Panc1 (cell line): ENCODE measurements around the gene ISG15. TPM values are rescaled to one million over a fixed set of nuclear protein-coding genes. Genes with fewer than 3 reads are reported as not detected.

Experiments
- ATAC-seq: fragments of 200-7000 bp; cut with Tn5 transposase; 2 replicates; pipeline ENCODE4 v1.9.1; 2020; ENCODE audit warnings: mild to moderate bottlenecking, moderate library complexity
- BruUV-seq: library from RNA; stranded (reverse); fragments of 400-500 nt; replicated peaks from 2 replicates; lab custom pipeline; 2021; lab: Mats Ljungman, UMichigan
- CTCF ChIA-PET: fragments of 300-600 bp; sonication (Branson Sonifier 250); formaldehyde crosslinking; loops from one replicate; lab custom pipeline; 2022; ENCODE audit warnings: antibody characterized with exemption; lab: Charles Lee
- POLR2A ChIA-PET: fragments of 300-600 bp; sonication (Branson Sonifier 250); formaldehyde crosslinking; loops from one replicate; lab custom pipeline; 2022; ENCODE audit warnings: antibody characterized with exemption; lab: Charles Lee
- DNase-seq: peaks from one replicate; pipeline ENCODE4 v3.0.0-alpha.2; 2010; ENCODE audit warnings: low read depth, low spot score
- H3K27ac ChIP-seq: 2 replicates; pipeline ENCODE4 v1.5.1; 2011; ENCODE audit warnings: mild to moderate bottlenecking, low read length, inconsistent platforms
- H3K27me3 ChIP-seq: fragments of 200-500 bp; sonication (Bioruptor generic); 2 replicates; pipeline ENCODE4 v1.6.0; 2014; ENCODE audit warnings: low read length, inconsistent platforms; ENCODE audit not compliant: control insufficient read depth, insufficient read depth
- H3K36me3 ChIP-seq: fragments of 200-500 bp; sonication (Bioruptor generic); 2 replicates; pipeline ENCODE4 v1.5.1; 2014; ENCODE audit warnings: inconsistent platforms, mild to moderate bottlenecking, low read length, moderate library complexity; ENCODE audit not compliant: control insufficient read depth, insufficient read depth
- H3K4me1 ChIP-seq: 2 replicates; pipeline ENCODE4 v1.5.1; 2011; ENCODE audit warnings: inconsistent platforms, mild to moderate bottlenecking, low read length, moderate library complexity; ENCODE audit not compliant: control insufficient read depth, insufficient read depth
- H3K4me3 ChIP-seq, 2 experiments: 2 replicates each; pipeline ENCODE4 v1.5.1; 2011 to 2012; ENCODE audit warnings: low read depth in 2 of 2, low read length in 2 of 2, mild to moderate bottlenecking in 2 of 2, inconsistent platforms in 1 of 2, moderate library complexity in 1 of 2
- H3K9me3 ChIP-seq: fragments of 200-500 bp; sonication (Bioruptor generic); 2 replicates; pipeline ENCODE4 v1.5.1; 2014; ENCODE audit warnings: low read depth, mild to moderate bottlenecking, inconsistent platforms, low read length, moderate library complexity; ENCODE audit not compliant: control insufficient read depth, insufficient read depth
- POLR2AphosphoS5 ChIP-seq: IDR thresholded peaks from 2 replicates; pipeline ENCODE4 v1.6.1; 2012; ENCODE audit warnings: mild to moderate bottlenecking, low read depth, low read length, moderate library complexity
- SIN3A ChIP-seq: IDR thresholded peaks from 2 replicates; pipeline ENCODE4 v1.6.1; 2012; ENCODE audit warnings: low read depth, mild to moderate bottlenecking, low read length, moderate library complexity, borderline replicate concordance; ENCODE audit not compliant: insufficient read depth
- TCF7L2 ChIP-seq: IDR thresholded peaks from 2 replicates; pipeline ENCODE4 v1.6.1; 2011; ENCODE audit warnings: mild to moderate bottlenecking, low read depth, low read length, inconsistent platforms
- in situ Hi-C: cut with HindIII; loops from 2 replicates; pipeline ENCODE4 v1.10.0; 2016; ENCODE audit warnings: low sequenced_read_pairs, low pct_unique_long_range_greater_than_20kb
- intact Hi-C: fragments of 100-400 bp; cut with micrococcal nuclease; formaldehyde crosslinking; loops from one replicate; pipeline ENCODE4 v1.10.0; 2022; ENCODE audit not compliant: unreplicated experiment
- total RNA-seq: library from RNA; stranded (reverse); gene quantifications from one replicate; pipeline ENCODE4 v1.2.1, GENCODE V29; 2021; ENCODE audit not compliant: unreplicated experiment
- TF ChIP-seq, protein P1 (sequence below), 2 experiments: IDR thresholded peaks; 2 replicates each; pipeline ENCODE4 v1.6.1; 2011 to 2012; ENCODE audit warnings: low read depth in 2 of 2, control low read depth in 1 of 2, low read length in 1 of 2, mild to moderate bottlenecking in 1 of 2, moderate library complexity in 1 of 2; ENCODE audit not compliant: insufficient read depth in 1 of 2
- TF ChIP-seq, protein P2 (sequence below): fragments of 450-650 bp; IDR thresholded peaks from 2 replicates; pipeline ENCODE4 v1.5.1; 2017; ENCODE audit warnings: mild to moderate bottlenecking

The ISG15 gene
- total RNA-seq, 1 experiment from 2014 or later, result 102 TPM

DNA sequence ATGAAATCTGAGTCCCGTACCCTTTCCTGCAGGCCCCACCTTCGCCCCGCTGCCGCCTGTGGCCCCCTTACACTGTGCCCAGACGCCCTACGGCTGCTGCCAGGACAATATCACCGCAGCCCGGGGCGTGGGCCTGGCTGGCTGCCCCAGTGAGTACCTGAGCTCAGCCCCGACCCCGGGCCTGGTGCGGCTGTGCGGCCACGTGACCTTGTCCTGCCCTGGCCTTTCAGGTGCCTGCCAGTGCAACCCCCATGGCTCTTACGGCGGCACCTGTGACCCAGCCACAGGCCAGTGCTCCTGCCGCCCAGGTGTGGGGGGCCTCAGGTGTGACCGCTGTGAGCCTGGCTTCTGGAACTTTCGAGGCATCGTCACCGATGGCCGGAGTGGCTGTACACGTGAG is 31.8 kb downstream of the ISG15 start:
- Histone ChIP-seq H3K27me3 (no peaks in the 10 kb centered on the region), H3K9me3 (no peaks in the 10 kb centered on the region), H3K36me3 (no peaks in the 10 kb centered on the region), H3K27ac (no peak overlapping the region), H3K4me3 (no peak overlapping the region), H3K4me1 (peaks cover 1% of the 10 kb centered on the region; the same call in 1 of the 2 replicates)
- TF ChIP-seq TCF7L2, result no peak
- TF ChIP-seq POLR2AphosphoS5, result no peak
- TF ChIP-seq, protein P1, sequence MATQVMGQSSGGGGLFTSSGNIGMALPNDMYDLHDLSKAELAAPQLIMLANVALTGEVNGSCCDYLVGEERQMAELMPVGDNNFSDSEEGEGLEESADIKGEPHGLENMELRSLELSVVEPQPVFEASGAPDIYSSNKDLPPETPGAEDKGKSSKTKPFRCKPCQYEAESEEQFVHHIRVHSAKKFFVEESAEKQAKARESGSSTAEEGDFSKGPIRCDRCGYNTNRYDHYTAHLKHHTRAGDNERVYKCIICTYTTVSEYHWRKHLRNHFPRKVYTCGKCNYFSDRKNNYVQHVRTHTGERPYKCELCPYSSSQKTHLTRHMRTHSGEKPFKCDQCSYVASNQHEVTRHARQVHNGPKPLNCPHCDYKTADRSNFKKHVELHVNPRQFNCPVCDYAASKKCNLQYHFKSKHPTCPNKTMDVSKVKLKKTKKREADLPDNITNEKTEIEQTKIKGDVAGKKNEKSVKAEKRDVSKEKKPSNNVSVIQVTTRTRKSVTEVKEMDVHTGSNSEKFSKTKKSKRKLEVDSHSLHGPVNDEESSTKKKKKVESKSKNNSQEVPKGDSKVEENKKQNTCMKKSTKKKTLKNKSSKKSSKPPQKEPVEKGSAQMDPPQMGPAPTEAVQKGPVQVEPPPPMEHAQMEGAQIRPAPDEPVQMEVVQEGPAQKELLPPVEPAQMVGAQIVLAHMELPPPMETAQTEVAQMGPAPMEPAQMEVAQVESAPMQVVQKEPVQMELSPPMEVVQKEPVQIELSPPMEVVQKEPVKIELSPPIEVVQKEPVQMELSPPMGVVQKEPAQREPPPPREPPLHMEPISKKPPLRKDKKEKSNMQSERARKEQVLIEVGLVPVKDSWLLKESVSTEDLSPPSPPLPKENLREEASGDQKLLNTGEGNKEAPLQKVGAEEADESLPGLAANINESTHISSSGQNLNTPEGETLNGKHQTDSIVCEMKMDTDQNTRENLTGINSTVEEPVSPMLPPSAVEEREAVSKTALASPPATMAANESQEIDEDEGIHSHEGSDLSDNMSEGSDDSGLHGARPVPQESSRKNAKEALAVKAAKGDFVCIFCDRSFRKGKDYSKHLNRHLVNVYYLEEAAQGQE (IDR thresholded peaks at IDR 0.05; ENCODE audit: insufficient read depth in 1 of 2, low read depth in 2 of 2, low read length in 1 of 2), result no peak
- TF ChIP-seq SIN3A, result no peak
- TF ChIP-seq, protein P2, sequence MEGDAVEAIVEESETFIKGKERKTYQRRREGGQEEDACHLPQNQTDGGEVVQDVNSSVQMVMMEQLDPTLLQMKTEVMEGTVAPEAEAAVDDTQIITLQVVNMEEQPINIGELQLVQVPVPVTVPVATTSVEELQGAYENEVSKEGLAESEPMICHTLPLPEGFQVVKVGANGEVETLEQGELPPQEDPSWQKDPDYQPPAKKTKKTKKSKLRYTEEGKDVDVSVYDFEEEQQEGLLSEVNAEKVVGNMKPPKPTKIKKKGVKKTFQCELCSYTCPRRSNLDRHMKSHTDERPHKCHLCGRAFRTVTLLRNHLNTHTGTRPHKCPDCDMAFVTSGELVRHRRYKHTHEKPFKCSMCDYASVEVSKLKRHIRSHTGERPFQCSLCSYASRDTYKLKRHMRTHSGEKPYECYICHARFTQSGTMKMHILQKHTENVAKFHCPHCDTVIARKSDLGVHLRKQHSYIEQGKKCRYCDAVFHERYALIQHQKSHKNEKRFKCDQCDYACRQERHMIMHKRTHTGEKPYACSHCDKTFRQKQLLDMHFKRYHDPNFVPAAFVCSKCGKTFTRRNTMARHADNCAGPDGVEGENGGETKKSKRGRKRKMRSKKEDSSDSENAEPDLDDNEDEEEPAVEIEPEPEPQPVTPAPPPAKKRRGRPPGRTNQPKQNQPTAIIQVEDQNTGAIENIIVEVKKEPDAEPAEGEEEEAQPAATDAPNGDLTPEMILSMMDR, result no peak
- intact Hi-C loops, result no loop called here
- ChIA-PET POLR2A (no interaction called here), CTCF (no interaction called here)
- no TSS peak for BruUV-seq
- in situ Hi-C loops, result no loop called here
- DNase-seq (no peak), ATAC-seq (no peak)

DNA sequence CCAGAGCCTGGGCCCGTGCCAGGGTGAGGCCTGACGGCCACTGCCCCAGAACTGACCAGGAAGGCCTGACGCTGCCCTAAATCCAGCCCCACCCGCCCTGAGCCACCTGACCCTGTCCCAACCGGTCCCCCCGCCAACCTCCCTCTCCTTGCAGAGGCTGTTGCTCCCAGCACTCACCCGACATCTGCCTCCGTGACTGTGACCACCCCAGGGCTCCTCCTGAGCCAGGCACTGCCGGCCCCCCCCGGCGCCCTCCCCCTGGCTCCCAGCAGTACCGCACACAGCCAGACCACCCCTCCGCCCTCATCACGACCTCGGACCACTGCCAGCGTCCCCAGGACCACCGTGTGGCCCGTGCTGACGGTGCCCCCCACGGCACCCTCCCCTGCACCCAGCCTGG is 32.9 kb downstream of the ISG15 start:
- ChIA-PET POLR2A (no interaction called here), CTCF (no interaction called here)
- intact Hi-C loops (no loop called here), in situ Hi-C loops (no loop called here)
- no peak for TF ChIP-seq TCF7L2
- TF ChIP-seq SIN3A, result no peak
- TF ChIP-seq, protein P2, result no peak
- TF ChIP-seq POLR2AphosphoS5, result no peak
- TF ChIP-seq, protein P1 (IDR thresholded peaks at IDR 0.05; ENCODE audit: insufficient read depth in 1 of 2, low read depth in 2 of 2, low read length in 1 of 2), result no peak
- Histone ChIP-seq H3K4me1 (no peaks in the 10 kb centered on the region), H3K4me3 (no peak overlapping the region), H3K27me3 (no peaks in the 10 kb centered on the region), H3K27ac (no peak overlapping the region), H3K9me3 (no peaks in the 10 kb centered on the region), H3K36me3 (no peaks in the 10 kb centered on the region)
- ATAC-seq (no peak), DNase-seq (no peak)
- BruUV-seq, result no TSS peak
